A673 (cell line): ENCODE data around the gene PTGS1. TPM values are rescaled to one million over a fixed set of nuclear protein-coding genes. Genes with fewer than 3 reads are reported as not detected.
"Not testable (repeated sequence)": the region's sequence is repeated elsewhere in the genome, so short reads cannot be mapped to it uniquely, and the experiment has no call there.

ENCODE experiments used
- BruUV-seq: library from RNA; stranded (reverse); fragments of 400-500 nt; replicated peaks from 2 replicates; lab custom pipeline; 2021; lab: Mats Ljungman, UMichigan
- CTCF ChIA-PET: fragments of 300-600 bp; sonication (Branson Sonifier 250); formaldehyde crosslinking; loops from one replicate; lab custom pipeline; 2022; ENCODE audit warnings: antibody characterized with exemption; lab: Charles Lee
- POLR2A ChIA-PET: fragments of 300-600 bp; sonication (Branson Sonifier 250); formaldehyde crosslinking; loops from one replicate; lab custom pipeline; 2022; ENCODE audit warnings: antibody characterized with exemption; ENCODE audit not compliant: low non-redundant PET; lab: Charles Lee
- DNase-seq: peaks from one replicate; pipeline ENCODE4 v3.0.0-alpha.2; 2015; ENCODE audit warnings: low spot score
- H3K27ac ChIP-seq: fragments of 200-600 bp; sonication (generic); 2 replicates; pipeline ENCODE4 v1.5.1; 2016; ENCODE audit warnings: mixed run types, low read depth, mild to moderate bottlenecking, mixed read lengths, antibody characterized with exemption, low read length; ENCODE audit not compliant: poor library complexity, severe bottlenecking
- H3K27me3 ChIP-seq: fragments of 200-600 bp; sonication (generic); replicated peaks from 2 replicates; pipeline ENCODE4 v1.6.1; 2017; ENCODE audit warnings: mixed run types, low read depth, mild to moderate bottlenecking, mixed read lengths, antibody characterized with exemption, low read length; ENCODE audit not compliant: insufficient read depth, poor library complexity
- H3K36me3 ChIP-seq: fragments of 200-600 bp; sonication (generic); 2 replicates; pipeline ENCODE4 v1.6.1; 2016; ENCODE audit warnings: mixed run types, mild to moderate bottlenecking, mixed read lengths, antibody characterized with exemption, low read length; ENCODE audit not compliant: insufficient read depth, poor library complexity, severe bottlenecking
- H3K4me1 ChIP-seq: fragments of 200-600 bp; sonication (generic); 2 replicates; pipeline ENCODE4 v1.6.1; 2017; ENCODE audit warnings: mixed run types, mild to moderate bottlenecking, mixed read lengths, antibody characterized with exemption, low read length; ENCODE audit not compliant: insufficient read depth, poor library complexity, severe bottlenecking
- H3K4me3 ChIP-seq: fragments of 200-600 bp; sonication (generic); 2 replicates; pipeline ENCODE4 v1.5.1; 2016; ENCODE audit warnings: low read depth, mixed run types, mild to moderate bottlenecking, mixed read lengths, low read length; ENCODE audit not compliant: poor library complexity, severe bottlenecking
- H3K9me3 ChIP-seq: fragments of 200-600 bp; sonication (generic); 2 replicates; pipeline ENCODE4 v1.6.1; 2016; ENCODE audit warnings: mixed run types, low read depth, mild to moderate bottlenecking, mixed read lengths, antibody characterized with exemption, low read length; ENCODE audit not compliant: poor library complexity, severe bottlenecking
- CTCF ChIP-seq: fragments of 300-800, 200-600 bp; sonication (generic); conservative IDR thresholded peaks from 2 replicates; pipeline ENCODE4 v1.5.1; 2017; ENCODE audit warnings: low read depth, mild to moderate bottlenecking, antibody characterized with exemption, low read length, moderate library complexity, mixed read lengths
- EZH2 ChIP-seq: fragments of 200-600 bp; sonication (generic); IDR thresholded peaks from 2 replicates; pipeline ENCODE4 v1.6.1; 2017; ENCODE audit warnings: borderline replicate concordance, low read depth, mild to moderate bottlenecking, mixed read lengths, antibody characterized with exemption, low read length; ENCODE audit not compliant: poor library complexity, severe bottlenecking
- intact Hi-C: fragments of 100-400 bp; cut with micrococcal nuclease; formaldehyde crosslinking; loops from one replicate; pipeline ENCODE4 v1.10.0; 2022; ENCODE audit not compliant: unreplicated experiment
- total RNA-seq: library from RNA; stranded (reverse); gene quantifications from 2 replicates; pipeline ENCODE4 v1.2.3, GENCODE V29; 2021

The PTGS1 gene
- total RNA-seq, 1 experiment from 2014 or later, result not detected

GRCh38 chr9:122325124-122325523, 45.7 kb upstream of the PTGS1 start:
- ChIA-PET POLR2A (no interaction called here), CTCF (no interaction called here)
- Histone ChIP-seq H3K9me3 (no peaks in the 10 kb centered on the region), H3K36me3 (peaks cover 17% of the 10 kb centered on the region), H3K27me3 (no peaks in the 10 kb centered on the region), H3K4me3 (no peak overlapping the region), H3K4me1 (no peaks in the 10 kb centered on the region), H3K27ac (no peak overlapping the region)
- no peak for DNase-seq
- no TSS peak for BruUV-seq
- TF ChIP-seq CTCF, result no peak
- intact Hi-C loops, result no loop called here

- Histone ChIP-seq H3K4me3 (no peak overlapping the region), H3K36me3 (peaks cover 17% of the 10 kb centered on the region), H3K9me3 (no peaks in the 10 kb centered on the region), H3K27ac (no peak overlapping the region), H3K4me1 (no peaks in the 10 kb centered on the region), H3K27me3 (no peaks in the 10 kb centered on the region)
- DNase-seq, result no peak
- intact Hi-C loops, result no loop called here
- no TSS peak for BruUV-seq
- CTCF ChIA-PET, result no interaction called here
- no peak for TF ChIP-seq EZH2
- no peak for TF ChIP-seq CTCF
- POLR2A ChIA-PET, result interaction anchor here (0.7 kb wide), 1 partner anchor 140 kb away, joined by 3 read pairs; no protein-coding TSS in a partner anchor
These were observed 43.6 kb upstream of the PTGS1 start for GRCh38 chr9:122327175-122327574.

GRCh38 chr9:122329597-122329996, 41.2 kb upstream of the PTGS1 start:
- no peaks in the 10 kb centered on the region for H3K4me1 ChIP-seq
- H3K27ac ChIP-seq, result no peak overlapping the region
- POLR2A ChIA-PET, result no interaction called here
- H3K36me3 ChIP-seq, result no peaks in the 10 kb centered on the region
- H3K27me3 ChIP-seq, result no peaks in the 10 kb centered on the region
- DNase-seq, result no peak
- H3K9me3 ChIP-seq, result no peaks in the 10 kb centered on the region
- CTCF ChIA-PET, result no interaction called here
- TF ChIP-seq CTCF, result no peak
- TF ChIP-seq EZH2, result no peak
- BruUV-seq, result no TSS peak
- H3K4me3 ChIP-seq, result no peak overlapping the region
- intact Hi-C loops, result no loop called here

GRCh38 chr9:122330466-122330865, 40.4 kb upstream of the PTGS1 start:
- H3K4me1 ChIP-seq, H3K4me3 ChIP-seq, BruUV-seq, POLR2A ChIA-PET, H3K9me3 ChIP-seq, H3K36me3 ChIP-seq, H3K27ac ChIP-seq, DNase-seq, H3K27me3 ChIP-seq, CTCF ChIA-PET, intact Hi-C loops: not testable (repeated sequence)
